Activated T-helper 2 cell treated with anti-CD3 and anti-CD28 coated beads, Interferon-gamma antibody, Interleukin-2, Interleukin-4, amounts not matched to agents 10 μg/mL and 5 μg/mL and 100 μg/mL, durations not matched to agents 14 hours and 24 hours and 36 hours (primary cell): ENCODE data around the gene ACTC1. TPM values are rescaled to one million over a fixed set of nuclear protein-coding genes. Genes with fewer than 3 reads are reported as not detected.

Source experiments
- DNase-seq: peaks from one replicate; pipeline ENCODE4 v3.0.0; 2021; ENCODE audit warnings: low spot score
- H3K27ac Mint-ChIP-seq: one replicate; pipeline ENCODE4 v1.8.0; 2021; ENCODE audit warnings: mixed read lengths
- H3K27me3 Mint-ChIP-seq: one replicate; pipeline ENCODE4 v1.8.0; 2021; ENCODE audit warnings: low read depth, mixed read lengths
- H3K36me3 Mint-ChIP-seq: one replicate; pipeline ENCODE4 v1.8.0; 2021; ENCODE audit warnings: low read depth, mixed read lengths
- H3K4me1 Mint-ChIP-seq: one replicate; pipeline ENCODE4 v1.8.0; 2021; ENCODE audit warnings: low read depth, mixed read lengths
- H3K4me3 Mint-ChIP-seq: one replicate; pipeline ENCODE4 v1.8.0; 2021; ENCODE audit warnings: low read depth, mild to moderate bottlenecking, moderate library complexity, mixed read lengths
- H3K9me3 Mint-ChIP-seq: one replicate; pipeline ENCODE4 v1.8.0; 2021; ENCODE audit warnings: mixed read lengths
- intact Hi-C: fragments of 100-400 bp; cut with micrococcal nuclease; formaldehyde crosslinking; loops from one replicate; pipeline ENCODE4 v1.15.1; 2023
- total RNA-seq: library from RNA; stranded (reverse); gene quantifications from 2 replicates; pipeline ENCODE4 v1.2.3, GENCODE V29; 2022

The ACTC1 gene
- total RNA-seq, 1 donor from 2014 or later: not detected

DNA sequence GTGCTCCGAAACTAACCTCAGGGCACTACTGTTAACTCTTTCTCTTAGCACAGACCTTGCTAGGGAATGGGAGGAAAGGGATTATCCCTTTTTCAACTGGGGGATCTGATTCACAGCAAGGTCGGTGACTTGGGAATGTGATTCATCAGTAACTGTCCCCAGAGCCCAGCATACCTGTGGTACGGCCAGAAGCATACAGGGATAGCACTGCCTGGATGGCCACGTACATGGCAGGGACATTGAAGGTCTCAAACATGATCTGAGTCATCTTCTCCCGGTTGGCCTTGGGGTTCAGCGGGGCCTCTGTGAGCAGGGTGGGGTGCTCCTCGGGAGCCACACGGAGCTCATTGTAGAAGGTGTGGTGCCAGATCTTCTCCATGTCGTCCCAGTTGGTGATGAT is 2.3 kb downstream of the ACTC1 start:
- Mint-ChIP-seq H3K4me3 (no peak overlapping the region), H3K27ac (no peak overlapping the region), H3K36me3 (no peaks in the 10 kb centered on the region), H3K4me1 (no peaks in the 10 kb centered on the region), H3K27me3 (peaks cover 64% of the 10 kb centered on the region), H3K9me3 (no peaks in the 10 kb centered on the region)
- no peak for DNase-seq
- intact Hi-C loops: no loop called here

DNA sequence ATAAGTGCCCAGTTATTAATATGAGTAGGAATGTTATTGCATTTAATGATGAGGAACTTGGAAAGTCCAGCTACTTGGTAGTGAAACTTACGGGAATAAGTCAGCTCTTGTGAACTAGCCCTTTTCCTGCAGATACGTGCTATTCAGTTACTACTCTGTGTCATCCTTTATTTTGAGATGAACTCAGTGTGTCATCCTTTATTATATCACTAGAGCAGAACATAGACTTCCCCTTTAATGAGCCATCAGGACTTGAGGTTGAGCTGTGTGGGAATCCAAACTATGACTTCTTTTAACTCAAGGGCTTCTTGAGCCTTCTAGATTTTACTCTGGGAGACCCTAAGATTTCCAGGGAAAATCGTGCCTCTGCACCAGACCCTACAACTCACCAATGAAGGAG is 3.6 kb downstream of the ACTC1 start:
- intact Hi-C loops: no loop called here
- Mint-ChIP-seq H3K4me3 (no peak overlapping the region), H3K27ac (no peak overlapping the region), H3K9me3 (no peaks in the 10 kb centered on the region), H3K4me1 (no peaks in the 10 kb centered on the region), H3K27me3 (peaks cover 55% of the 10 kb centered on the region), H3K36me3 (no peaks in the 10 kb centered on the region)
- DNase-seq: no peak

DNA sequence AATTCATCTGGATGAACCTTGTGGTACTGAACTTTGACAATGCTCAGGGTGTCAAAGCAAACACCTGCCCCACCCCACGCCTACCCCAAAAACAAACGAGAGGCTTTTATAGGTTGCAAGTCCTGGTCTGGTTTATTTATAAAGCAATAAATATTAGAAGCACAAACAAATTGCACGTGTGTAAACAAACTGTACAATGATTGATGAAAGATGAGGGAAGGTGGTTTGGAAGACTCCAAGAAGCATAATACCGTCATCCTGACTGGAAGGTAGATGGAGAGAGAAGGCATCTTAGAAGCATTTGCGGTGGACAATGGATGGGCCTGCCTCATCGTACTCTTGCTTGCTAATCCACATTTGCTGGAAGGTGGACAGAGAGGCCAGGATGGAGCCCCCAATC is 5.2 kb downstream of the ACTC1 start:
- H3K9me3 Mint-ChIP-seq: no peaks in the 10 kb centered on the region
- H3K36me3 Mint-ChIP-seq: no peaks in the 10 kb centered on the region
- H3K4me1 Mint-ChIP-seq: no peaks in the 10 kb centered on the region
- H3K27ac Mint-ChIP-seq: no peak overlapping the region
- intact Hi-C loops: no loop called here
- no peak overlapping the region for H3K4me3 Mint-ChIP-seq
- no peak for DNase-seq
- H3K27me3 Mint-ChIP-seq: peaks cover 42% of the 10 kb centered on the region

DNA sequence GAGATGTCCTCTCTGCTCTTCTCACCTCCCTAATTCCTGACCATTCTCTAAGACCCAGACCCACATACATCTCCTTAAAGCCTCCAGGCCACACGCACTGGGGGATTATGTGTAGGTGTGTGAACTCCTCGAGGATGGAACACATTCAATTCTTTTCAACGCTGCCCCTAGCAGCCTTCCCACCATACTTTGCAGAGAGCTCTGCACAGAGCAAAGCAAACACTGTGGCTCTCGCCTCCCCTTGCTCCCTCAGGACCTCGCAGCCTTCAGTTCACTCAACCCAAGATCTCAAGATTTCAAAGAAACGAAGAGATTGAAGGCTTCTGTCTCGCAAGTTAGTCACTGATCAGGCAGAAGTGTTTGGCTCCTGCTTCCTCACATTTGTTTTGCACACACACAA is 6.0 kb downstream of the ACTC1 start:
- Mint-ChIP-seq H3K27ac (no peak overlapping the region), H3K9me3 (no peaks in the 10 kb centered on the region)

DNA sequence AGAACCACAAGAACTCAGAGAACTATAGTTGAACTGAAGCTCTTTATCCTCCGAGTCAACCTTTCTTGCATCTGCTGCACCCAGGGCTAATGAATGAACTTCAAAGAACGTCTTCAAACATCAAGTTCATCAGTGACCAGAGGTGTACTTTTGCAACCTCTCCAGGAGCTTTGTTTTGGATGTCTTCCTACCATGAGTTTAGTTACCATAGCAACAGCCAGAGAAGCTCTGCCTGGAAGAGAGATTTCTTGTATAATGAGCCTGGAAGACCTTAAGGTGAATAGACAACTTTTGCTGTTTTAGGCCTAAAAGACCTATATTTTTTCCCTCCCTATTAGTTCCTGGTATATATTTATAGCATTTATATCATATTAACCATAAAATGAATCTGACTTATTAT is 9.1 kb downstream of the ACTC1 start:
- H3K4me1 Mint-ChIP-seq: no peaks in the 10 kb centered on the region
- DNase-seq: no peak
- no peak overlapping the region for H3K27ac Mint-ChIP-seq
- no peak overlapping the region for H3K4me3 Mint-ChIP-seq
- no peaks in the 10 kb centered on the region for H3K9me3 Mint-ChIP-seq
- H3K36me3 Mint-ChIP-seq: no peaks in the 10 kb centered on the region
- intact Hi-C loops: no loop called here
- peaks cover 20% of the 10 kb centered on the region for H3K27me3 Mint-ChIP-seq

More for the DNA sequence above, 6.0 kb downstream of the ACTC1 start:
- no peak for DNase-seq
- H3K27me3 Mint-ChIP-seq: peaks cover 38% of the 10 kb centered on the region
- H3K4me3 Mint-ChIP-seq: no peak overlapping the region
- H3K4me1 Mint-ChIP-seq: no peaks in the 10 kb centered on the region
- H3K36me3 Mint-ChIP-seq: no peaks in the 10 kb centered on the region
- intact Hi-C loops: no loop called here

DNA sequence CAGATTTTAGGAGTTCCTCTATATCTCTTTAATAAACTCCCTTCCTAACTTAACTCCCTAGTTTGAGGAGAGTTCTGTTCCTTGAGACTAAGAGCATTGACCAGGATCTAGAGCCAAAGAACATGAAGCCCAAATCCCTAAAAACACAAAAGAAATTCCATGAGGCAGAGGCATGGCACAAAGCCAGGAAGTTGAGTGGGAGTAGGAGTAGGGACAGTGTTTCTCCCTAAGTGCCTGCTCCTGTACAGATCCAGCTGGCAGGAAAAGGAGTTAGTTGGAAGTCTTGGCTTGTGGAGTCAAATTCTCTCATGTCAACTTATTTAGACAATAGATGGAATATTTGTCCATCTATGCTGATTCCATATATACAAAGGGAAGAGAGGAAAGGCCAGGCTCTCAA is 11.4 kb downstream of the ACTC1 start:
- Mint-ChIP-seq H3K4me1 (no peaks in the 10 kb centered on the region), H3K9me3 (no peaks in the 10 kb centered on the region), H3K4me3 (no peak overlapping the region), H3K27ac (no peak overlapping the region), H3K27me3 (peaks cover 9% of the 10 kb centered on the region), H3K36me3 (no peaks in the 10 kb centered on the region)
- DNase-seq: no peak
- intact Hi-C loops: no loop called here

DNA sequence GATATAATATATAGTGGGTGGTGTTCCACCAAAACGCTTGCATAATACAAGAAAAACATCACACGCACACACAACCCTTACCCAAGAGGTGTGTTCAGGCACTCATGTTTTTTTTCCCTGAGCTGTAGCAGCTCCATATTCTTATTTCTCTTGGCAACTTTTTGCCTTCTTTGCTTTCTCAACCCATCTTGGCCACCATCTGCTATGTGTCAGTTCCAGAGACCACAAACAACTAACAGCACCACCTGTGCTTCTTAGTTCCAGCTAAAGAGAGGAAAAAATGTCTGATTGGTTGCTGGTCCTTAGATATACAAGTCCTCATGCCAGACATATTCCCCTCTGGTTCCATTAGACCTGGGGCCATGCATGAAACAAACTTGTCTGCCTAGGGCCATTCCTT is 11.9 kb downstream of the ACTC1 start:
- peaks cover 9% of the 10 kb centered on the region for H3K27me3 Mint-ChIP-seq
- H3K36me3 Mint-ChIP-seq: no peaks in the 10 kb centered on the region

DNA sequence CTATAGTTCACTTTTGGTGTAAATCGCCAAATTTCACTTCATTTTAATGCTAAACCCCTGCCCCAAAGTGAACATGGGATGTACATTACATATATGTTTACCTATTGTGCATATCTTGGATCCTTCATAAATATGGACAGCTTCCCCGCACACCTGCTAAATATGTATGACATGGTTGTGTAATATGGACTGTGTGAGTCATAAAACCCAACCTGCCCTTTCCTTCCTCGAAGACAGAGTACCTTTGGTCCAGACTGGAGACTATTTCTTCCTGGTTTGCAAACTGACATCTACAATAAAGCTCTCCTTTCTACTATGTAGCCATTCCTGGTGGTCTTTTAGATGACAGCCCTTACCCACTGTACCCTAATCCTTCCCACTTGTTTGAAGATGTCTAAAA is 12.4 kb downstream of the ACTC1 start:
- Mint-ChIP-seq H3K27ac (no peak overlapping the region), H3K36me3 (no peaks in the 10 kb centered on the region), H3K4me3 (no peak overlapping the region), H3K9me3 (no peaks in the 10 kb centered on the region), H3K27me3 (peaks cover 9% of the 10 kb centered on the region), H3K4me1 (no peaks in the 10 kb centered on the region)
- DNase-seq: no peak
- intact Hi-C loops: no loop called here

More for the DNA sequence above, 11.9 kb downstream of the ACTC1 start:
- H3K27ac Mint-ChIP-seq: no peak overlapping the region
- no peaks in the 10 kb centered on the region for H3K9me3 Mint-ChIP-seq
- H3K4me1 Mint-ChIP-seq: no peaks in the 10 kb centered on the region
- no peak overlapping the region for H3K4me3 Mint-ChIP-seq
- DNase-seq: no peak
- intact Hi-C loops: no loop called here

DNA sequence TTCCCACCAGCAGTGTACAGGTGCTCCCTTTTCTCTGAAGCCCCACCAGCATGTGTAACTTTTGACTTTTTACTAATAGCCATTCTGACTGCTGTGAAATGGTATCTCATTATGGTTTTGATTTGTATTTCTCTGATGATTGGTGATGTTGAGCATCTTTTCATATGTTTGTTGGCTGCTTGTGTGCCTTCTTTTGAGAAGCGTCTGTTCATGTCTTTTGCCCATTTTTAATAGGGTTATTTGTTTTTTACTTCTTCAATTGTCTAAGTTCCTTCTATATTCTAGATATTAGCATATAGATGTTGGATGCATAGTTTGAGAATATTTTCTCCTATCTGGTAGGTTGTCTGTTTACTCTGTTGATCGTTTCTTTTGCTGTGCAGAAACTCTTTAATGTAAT is 14.6 kb downstream of the ACTC1 start:
- Mint-ChIP-seq H3K27ac (no peak overlapping the region), H3K27me3 (peaks cover 9% of the 10 kb centered on the region), H3K4me1 (no peaks in the 10 kb centered on the region), H3K4me3 (no peak overlapping the region), H3K36me3 (no peaks in the 10 kb centered on the region), H3K9me3 (no peaks in the 10 kb centered on the region)
- no peak for DNase-seq
- intact Hi-C loops: no loop called here

DNA sequence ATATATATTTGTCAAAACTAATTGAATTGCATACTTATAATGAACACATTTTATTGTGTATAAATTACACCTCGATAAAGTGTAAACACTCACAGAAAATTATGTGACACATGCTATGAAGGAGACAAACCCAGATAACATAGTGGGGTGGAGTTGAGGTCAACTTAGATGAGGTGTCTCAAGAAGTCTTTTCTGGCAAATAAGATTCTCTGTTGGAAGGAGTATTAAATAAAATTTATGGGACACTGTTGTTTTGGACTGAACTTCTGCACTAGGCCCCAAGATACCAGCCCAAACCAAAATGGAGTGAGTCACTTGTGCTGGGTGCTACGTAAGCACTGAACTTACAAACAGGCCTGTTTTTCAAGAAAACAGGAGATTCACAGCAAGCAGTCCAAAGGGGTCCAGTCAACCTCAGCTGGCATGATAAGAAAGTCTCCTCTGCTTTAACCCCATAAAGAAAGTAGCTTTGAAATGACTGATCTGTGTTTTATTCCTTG is 18.7 kb downstream of the ACTC1 start:
- Mint-ChIP-seq H3K27me3 (peaks cover 14% of the 10 kb centered on the region), H3K27ac (no peak overlapping the region), H3K4me3 (no peak overlapping the region), H3K9me3 (no peaks in the 10 kb centered on the region), H3K4me1 (no peaks in the 10 kb centered on the region), H3K36me3 (no peaks in the 10 kb centered on the region)
- DNase-seq: no peak
- intact Hi-C loops: no loop called here

DNA sequence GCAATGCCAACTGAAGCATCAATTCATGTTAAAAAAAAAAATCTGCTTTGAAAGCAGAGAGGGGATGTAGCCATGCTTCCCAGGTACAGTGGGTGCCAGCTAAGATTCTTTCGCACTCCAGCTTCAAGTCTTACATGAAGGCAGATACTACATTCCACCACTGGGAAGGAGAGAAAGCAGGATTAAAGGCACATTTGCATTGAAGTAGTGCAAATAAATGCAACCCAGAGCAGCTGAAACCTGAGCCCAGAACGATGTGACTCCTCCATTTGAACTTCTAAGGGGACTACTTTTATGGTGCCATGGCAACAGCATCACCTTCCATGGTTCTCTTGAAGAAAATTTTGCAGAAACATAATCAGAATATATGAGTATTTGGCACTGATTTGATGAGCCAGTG is 21.4 kb downstream of the ACTC1 start:
- Mint-ChIP-seq H3K9me3 (no peaks in the 10 kb centered on the region), H3K4me3 (no peak overlapping the region), H3K4me1 (no peaks in the 10 kb centered on the region), H3K36me3 (no peaks in the 10 kb centered on the region), H3K27ac (no peak overlapping the region), H3K27me3 (peaks cover 12% of the 10 kb centered on the region)
- DNase-seq: no peak
- intact Hi-C loops: no loop called here

DNA sequence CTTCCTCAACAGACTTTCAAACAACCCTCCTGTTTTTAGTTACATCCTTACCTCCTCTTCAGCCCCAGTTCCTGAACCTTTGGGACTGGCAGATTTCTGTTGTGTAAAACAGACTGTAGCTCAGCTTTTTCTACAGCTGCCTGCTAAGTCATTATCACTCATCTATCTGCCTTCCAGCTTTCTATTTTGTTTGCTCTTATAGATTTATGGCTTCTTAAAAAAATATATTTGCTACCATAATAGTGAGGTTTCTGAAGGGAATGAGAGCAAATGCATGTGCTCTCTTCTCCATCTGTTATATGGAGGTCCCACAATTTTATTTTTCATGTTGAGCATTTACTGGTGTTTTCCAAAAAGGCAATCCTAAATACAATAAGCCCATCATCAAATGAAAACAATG is 22.3 kb downstream of the ACTC1 start:
- Mint-ChIP-seq H3K4me1 (no peaks in the 10 kb centered on the region), H3K9me3 (no peaks in the 10 kb centered on the region), H3K27ac (no peak overlapping the region), H3K36me3 (no peaks in the 10 kb centered on the region), H3K27me3 (peaks cover 12% of the 10 kb centered on the region), H3K4me3 (no peak overlapping the region)
- DNase-seq: no peak
- intact Hi-C loops: no loop called here

DNA sequence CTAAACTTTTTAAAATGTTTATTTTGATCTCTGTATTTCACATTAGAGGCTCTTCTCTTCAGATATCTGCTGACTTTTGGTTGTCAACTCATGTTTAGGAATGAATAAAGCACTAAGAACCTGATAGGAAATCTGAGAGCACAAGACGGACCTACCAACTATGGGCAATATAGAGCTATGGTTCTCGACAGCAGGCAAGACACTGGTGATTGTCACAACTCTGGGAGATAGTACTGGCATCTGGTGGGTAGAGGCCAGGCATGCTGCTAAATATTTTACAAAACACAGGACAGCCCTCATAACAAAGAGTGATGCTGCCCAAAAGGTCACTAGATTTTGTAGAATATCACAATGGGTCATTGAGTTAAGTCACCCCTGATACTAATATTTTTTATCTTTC is 23.0 kb downstream of the ACTC1 start:
- Mint-ChIP-seq H3K9me3 (no peaks in the 10 kb centered on the region), H3K36me3 (no peaks in the 10 kb centered on the region), H3K27ac (no peak overlapping the region), H3K4me1 (no peaks in the 10 kb centered on the region), H3K4me3 (no peak overlapping the region), H3K27me3 (peaks cover 12% of the 10 kb centered on the region)
- no peak for DNase-seq
- intact Hi-C loops: no loop called here

DNA sequence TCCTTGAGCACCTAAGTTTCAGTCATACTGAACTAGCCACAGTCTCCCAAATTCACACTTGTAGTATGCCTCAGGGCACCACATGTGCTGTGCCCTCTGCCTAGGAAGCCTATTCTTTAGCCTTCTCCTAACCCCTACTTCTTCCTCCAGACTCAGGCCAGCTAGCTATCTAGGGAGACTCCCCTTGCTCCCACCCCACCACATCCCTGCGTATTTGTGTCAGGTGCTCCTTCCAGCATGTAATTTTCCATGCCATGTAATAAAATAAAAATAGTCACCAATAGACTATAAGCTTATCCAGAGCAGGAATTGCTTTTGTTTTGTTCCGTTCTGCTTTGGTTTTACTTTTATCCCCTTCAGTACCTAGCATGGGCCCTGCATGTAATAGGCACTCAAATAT is 25.6 kb downstream of the ACTC1 start:
- H3K4me3 Mint-ChIP-seq: no peak overlapping the region
- no peaks in the 10 kb centered on the region for H3K9me3 Mint-ChIP-seq
- H3K36me3 Mint-ChIP-seq: no peaks in the 10 kb centered on the region
- DNase-seq: no peak
- no peak overlapping the region for H3K27ac Mint-ChIP-seq
- no peaks in the 10 kb centered on the region for H3K4me1 Mint-ChIP-seq
- H3K27me3 Mint-ChIP-seq: peaks cover 9% of the 10 kb centered on the region
- intact Hi-C loops: no loop called here
